Activated naive CD4-positive, alpha-beta T cell treated with anti-CD3 and anti-CD28 coated beads, Interleukin-2, amount 50 U/mL, for 72 hours (primary cell): ENCODE results near the gene ADNP2. TPM values are rescaled to one million over a fixed set of nuclear protein-coding genes. Genes with fewer than 3 reads are reported as not detected.
A peak's percentile ranks its signal among the peaks of the same experiment; 100 is the strongest.
"Not testable (repeated sequence)": the region's sequence is repeated elsewhere in the genome, so short reads cannot be mapped to it uniquely, and the experiment has no call there.

Experiments
- ATAC-seq, 2 donors: fragments of 150-1000 bp; cut with Tn5 transposase; 2 replicates each; pipeline ENCODE4 v1.10.0; 2021; ENCODE audit warnings: mild to moderate bottlenecking in 2 of 2, moderate library complexity in 2 of 2
- DNase-seq, 2 donors: peaks; one replicate each; pipeline ENCODE4 v3.0.0; 2021 to 2022; ENCODE audit warnings: low spot score in 2 of 2
- H3K27ac Mint-ChIP-seq, 2 donors: one replicate each; pipeline ENCODE4 v1.8.0; 2022; ENCODE audit warnings: mild to moderate bottlenecking in 2 of 2, mixed read lengths in 2 of 2
- H3K36me3 Mint-ChIP-seq, 2 donors: one replicate each; pipeline ENCODE4 v1.8.0; 2022; ENCODE audit warnings: mixed read lengths in 2 of 2
- H3K9me3 Mint-ChIP-seq, 2 donors: one replicate each; pipeline ENCODE4 v1.8.0; 2022; ENCODE audit warnings: mixed read lengths in 2 of 2
- total RNA-seq, 2 donors: library from RNA; stranded (reverse); gene quantifications; one replicate each; pipeline ENCODE4 v1.2.3, GENCODE V29; 2022

The ADNP2 gene
- total RNA-seq, 2 donors from 2014 or later, result 27.6 to 37.3 TPM

GRCh38 chr18:80159713-80160636 lies 50.9 kb downstream of the ADNP2 start:
- peaks cover 7 to 8% of the 10 kb centered on the region in 2 donors for H3K9me3 Mint-ChIP-seq
- peak; percentile 62 to 86 for ATAC-seq
- no peak for DNase-seq
- H3K27ac Mint-ChIP-seq, result peak overlapping the region in 1 of 2 donors; percentile 14
- peaks cover 8 to 9% of the 10 kb centered on the region in 2 donors for H3K36me3 Mint-ChIP-seq

GRCh38 chr18:80161781-80162417 lies 52.8 kb downstream of the ADNP2 start:
- H3K27ac Mint-ChIP-seq, result no peak overlapping the region
- no peak for DNase-seq

GRCh38 chr18:80163183-80163582 lies 54.1 kb downstream of the ADNP2 start:
- ATAC-seq (no peak), DNase-seq (no peak)
- Mint-ChIP-seq H3K36me3 (peaks cover 8 to 9% of the 10 kb centered on the region in 2 donors), H3K27ac (no peak overlapping the region), H3K9me3 (peaks cover 7 to 8% of the 10 kb centered on the region in 2 donors)

More at GRCh38 chr18:80161781-80162417, 52.8 kb downstream of the ADNP2 start:
- peaks cover 8 to 9% of the 10 kb centered on the region in 2 donors for H3K36me3 Mint-ChIP-seq
- peaks cover 7 to 8% of the 10 kb centered on the region in 2 donors for H3K9me3 Mint-ChIP-seq
- ATAC-seq, result no peak

- not testable (repeated sequence) for H3K27ac Mint-ChIP-seq, DNase-seq, ATAC-seq, H3K9me3 Mint-ChIP-seq, H3K36me3 Mint-ChIP-seq
Observed at GRCh38 chr18:80164727-80165355, 55.8 kb downstream of the ADNP2 start.

- ATAC-seq, result no peak
- Mint-ChIP-seq H3K36me3 (peaks cover 8 to 9% of the 10 kb centered on the region in 2 donors), H3K9me3 (peaks cover 7 to 8% of the 10 kb centered on the region in 2 donors), H3K27ac (peak overlapping the region in 1 of 2 donors; percentile 50)
- no peak for DNase-seq
Observed at GRCh38 chr18:80166240-80166639, 57.2 kb downstream of the ADNP2 start.

- Mint-ChIP-seq H3K36me3 (peaks cover 8 to 9% of the 10 kb centered on the region in 2 donors), H3K27ac (no peak overlapping the region), H3K9me3 (peaks cover 7 to 8% of the 10 kb centered on the region in 2 donors)
- no peak for ATAC-seq
- DNase-seq, result no peak
Observed at GRCh38 chr18:80166725-80167124, 57.7 kb downstream of the ADNP2 start.

GRCh38 chr18:80167331-80167730 lies 58.3 kb downstream of the ADNP2 start:
- H3K9me3 Mint-ChIP-seq, result peaks cover 7 to 8% of the 10 kb centered on the region in 2 donors
- ATAC-seq (no peak), DNase-seq (no peak)
- no peak overlapping the region for H3K27ac Mint-ChIP-seq
- peaks cover 8 to 9% of the 10 kb centered on the region in 2 donors for H3K36me3 Mint-ChIP-seq

- H3K27ac Mint-ChIP-seq, result no peak overlapping the region
- H3K36me3 Mint-ChIP-seq, result peaks cover 8 to 9% of the 10 kb centered on the region in 2 donors
- DNase-seq, result no peak
- peak in 1 of 2 donors; percentile 26 for ATAC-seq
- H3K9me3 Mint-ChIP-seq, result peaks cover 7 to 8% of the 10 kb centered on the region in 2 donors
Observed at GRCh38 chr18:80167931-80168330, 58.9 kb downstream of the ADNP2 start.

- Mint-ChIP-seq H3K27ac (no peak overlapping the region), H3K9me3 (peaks cover 7 to 8% of the 10 kb centered on the region in 2 donors), H3K36me3 (peaks cover 8 to 9% of the 10 kb centered on the region in 2 donors)
- DNase-seq (no peak), ATAC-seq (no peak)
Observed at GRCh38 chr18:80168346-80168745, 59.3 kb downstream of the ADNP2 start.

GRCh38 chr18:80168982-80169381 lies 59.9 kb downstream of the ADNP2 start:
- no peak for ATAC-seq
- no peak for DNase-seq
- Mint-ChIP-seq H3K36me3 (peaks cover 8 to 9% of the 10 kb centered on the region in 2 donors), H3K9me3 (peaks cover 7 to 8% of the 10 kb centered on the region in 2 donors), H3K27ac (no peak overlapping the region)

- Mint-ChIP-seq H3K9me3 (peaks cover 3 to 4% of the 10 kb centered on the region in 2 donors), H3K27ac (no peak overlapping the region), H3K36me3 (peaks cover 2 to 3% of the 10 kb centered on the region in 2 donors)
- ATAC-seq, result no peak
- no peak for DNase-seq
Observed at GRCh38 chr18:80169607-80170006, 60.5 kb downstream of the ADNP2 start.

GRCh38 chr18:80170395-80171053 lies 61.5 kb downstream of the ADNP2 start:
- Mint-ChIP-seq H3K9me3 (no peaks in the 10 kb centered on the region), H3K27ac (no peak overlapping the region), H3K36me3 (no peaks in the 10 kb centered on the region)
- ATAC-seq (peak in 1 of 2 donors; percentile 43), DNase-seq (no peak)

- ATAC-seq, result peak in 1 of 2 donors; percentile 50
- Mint-ChIP-seq H3K27ac (no peak overlapping the region), H3K36me3 (no peaks in the 10 kb centered on the region), H3K9me3 (no peaks in the 10 kb centered on the region)
- DNase-seq, result peak in 1 of 2 donors; percentile 81
Observed at GRCh38 chr18:80171054-80171872, 62.2 kb downstream of the ADNP2 start.

GRCh38 chr18:80172056-80172455 lies 63.0 kb downstream of the ADNP2 start:
- H3K9me3 Mint-ChIP-seq, result no peaks in the 10 kb centered on the region
- no peaks in the 10 kb centered on the region for H3K36me3 Mint-ChIP-seq
- ATAC-seq (no peak), DNase-seq (no peak)
- no peak overlapping the region for H3K27ac Mint-ChIP-seq

- Mint-ChIP-seq H3K9me3 (no peaks in the 10 kb centered on the region), H3K36me3 (no peaks in the 10 kb centered on the region), H3K27ac (no peak overlapping the region)
- DNase-seq, result no peak
- ATAC-seq, result no peak
Observed at GRCh38 chr18:80173060-80173459, 64.0 kb downstream of the ADNP2 start.
